Smooth muscle cell (in vitro differentiated cells): ENCODE results near the gene ALG14. TPM values are rescaled to one million over a fixed set of nuclear protein-coding genes. Genes with fewer than 3 reads are reported as not detected.
A peak's percentile ranks its signal among the peaks of the same experiment; 100 is the strongest.

Source experiments
- DNase-seq: peaks from one replicate; lab custom pipeline; 2025; ENCODE audit not compliant: unreplicated experiment; lab: John Stamatoyannopoulos, UW
- H2AFZ ChIP-seq: fragments of 200-600 bp; sonication (generic); 2 replicates; pipeline ENCODE4 v1.6.0; 2016; ENCODE audit warnings: antibody characterized with exemption, low read depth, mild to moderate bottlenecking
- H3F3A ChIP-seq: fragments of 200-600 bp; sonication (generic); 2 replicates; pipeline ENCODE4 v1.6.0; 2017; ENCODE audit warnings: antibody characterized with exemption, low read depth
- H3K27ac ChIP-seq: fragments of 200-600 bp; sonication (generic); 2 replicates; pipeline ENCODE4 v1.5.1; 2016; ENCODE audit warnings: low read depth, mild to moderate bottlenecking
- H3K27me3 ChIP-seq: fragments of 200-600 bp; sonication (generic); 2 replicates; pipeline ENCODE4 v1.6.1; 2016; ENCODE audit warnings: low read depth, mild to moderate bottlenecking
- H3K36me3 ChIP-seq: fragments of 200-600 bp; sonication (generic); 2 replicates; pipeline ENCODE4 v1.5.1; 2016; ENCODE audit warnings: low read depth
- H3K4me1 ChIP-seq: fragments of 200-600 bp; sonication (generic); 2 replicates; pipeline ENCODE4 v1.5.1; 2016; ENCODE audit warnings: low read depth
- H3K4me2 ChIP-seq: fragments of 200-600 bp; sonication (generic); 2 replicates; pipeline ENCODE4 v1.6.0; 2016; ENCODE audit warnings: mild to moderate bottlenecking
- H3K4me3 ChIP-seq: fragments of 200-600 bp; sonication (generic); 2 replicates; pipeline ENCODE4 v1.5.1; 2016; ENCODE audit warnings: mild to moderate bottlenecking
- H3K79me2 ChIP-seq: fragments of 200-600 bp; sonication (generic); 2 replicates; pipeline ENCODE4 v1.6.0; 2016; ENCODE audit warnings: low read depth, mild to moderate bottlenecking
- H3K9ac ChIP-seq: fragments of 200-600 bp; sonication (generic); 2 replicates; pipeline ENCODE4 v1.6.0; 2016; ENCODE audit warnings: low read depth
- H3K9me3 ChIP-seq: fragments of 200-600 bp; sonication (generic); replicated peaks from 2 replicates; pipeline ENCODE4 v1.5.1; 2016; ENCODE audit warnings: low read depth
- H4K20me1 ChIP-seq: fragments of 200-600 bp; sonication (generic); 2 replicates; pipeline ENCODE4 v1.6.0; 2016; ENCODE audit warnings: low read depth
- WGBS: methylation state at CpG from one replicate; pipeline ENCODE4 v1.1.7; 2016; ENCODE audit warnings: low lambda C conversion rate; 5-methylcytosine and 5-hydroxymethylcytosine counted together
- polyA plus RNA-seq: library from polyadenylated mRNA; unstranded; fragments of >200 nt; fragmentation: Nextera tagmentation; extraction: Ambion mirVana; gene quantifications from 2 replicates; pipeline ENCODE4 v1.2.1, GENCODE V29; 2016
- total RNA-seq: library from RNA; depleted of rRNA; stranded (reverse); fragments of >200 nt; gene quantifications from 2 replicates; pipeline ENCODE4 v1.2.3, GENCODE V29; 2014
- TF ChIP-seq, protein P1 (sequence below): fragments of 200-600 bp; sonication (generic); IDR thresholded peaks from 2 replicates; pipeline ENCODE4 v1.5.1; 2017; ENCODE audit warnings: borderline replicate concordance, mild to moderate bottlenecking, antibody characterized with exemption; ENCODE audit not compliant: insufficient read depth, poor library complexity, severe bottlenecking

ALG14 gene
- total and polyA plus RNA-seq, 2 experiments from 2014 or later, result 2.4 to 5.5 TPM

DNA sequence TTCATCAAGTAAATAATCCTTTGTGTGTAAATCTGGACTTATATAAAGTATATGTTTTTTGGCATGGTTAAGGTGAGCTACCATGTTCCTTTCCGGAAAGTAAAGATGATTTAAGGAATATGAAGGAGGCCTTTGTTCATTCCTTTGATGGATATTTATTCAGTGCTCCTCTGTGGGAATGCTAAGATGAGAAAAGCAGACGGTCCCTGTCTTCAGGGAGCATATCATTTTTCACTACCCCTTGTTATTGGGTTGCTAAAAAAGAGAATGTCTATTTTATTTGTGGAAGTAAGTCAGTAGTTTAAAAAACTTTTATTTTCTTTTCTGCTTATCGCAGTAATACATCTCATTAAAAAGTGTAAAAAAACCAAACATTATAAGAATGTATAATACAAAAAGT, 110.8 kb downstream of the ALG14 start:
- Histone ChIP-seq H3K4me2 (peak overlapping the region; percentile 90), H3K27me3 (no peaks in the 10 kb centered on the region), H4K20me1 (no peaks in the 10 kb centered on the region), H3K27ac (peak overlapping the region; percentile 69), H2AFZ (peak overlapping the region; percentile 88), H3K4me1 (peaks cover 5% of the 10 kb centered on the region), H3K4me3 (peak overlapping the region; percentile 45), H3K9me3 (no peaks in the 10 kb centered on the region), H3K36me3 (no peaks in the 10 kb centered on the region), H3F3A (no peaks in the 10 kb centered on the region), H3K79me2 (no peaks in the 10 kb centered on the region), H3K9ac (no peak overlapping the region)
- 96% methylated on average over 3 of the region's 3 CpGs for WGBS
- TF ChIP-seq, protein P1, sequence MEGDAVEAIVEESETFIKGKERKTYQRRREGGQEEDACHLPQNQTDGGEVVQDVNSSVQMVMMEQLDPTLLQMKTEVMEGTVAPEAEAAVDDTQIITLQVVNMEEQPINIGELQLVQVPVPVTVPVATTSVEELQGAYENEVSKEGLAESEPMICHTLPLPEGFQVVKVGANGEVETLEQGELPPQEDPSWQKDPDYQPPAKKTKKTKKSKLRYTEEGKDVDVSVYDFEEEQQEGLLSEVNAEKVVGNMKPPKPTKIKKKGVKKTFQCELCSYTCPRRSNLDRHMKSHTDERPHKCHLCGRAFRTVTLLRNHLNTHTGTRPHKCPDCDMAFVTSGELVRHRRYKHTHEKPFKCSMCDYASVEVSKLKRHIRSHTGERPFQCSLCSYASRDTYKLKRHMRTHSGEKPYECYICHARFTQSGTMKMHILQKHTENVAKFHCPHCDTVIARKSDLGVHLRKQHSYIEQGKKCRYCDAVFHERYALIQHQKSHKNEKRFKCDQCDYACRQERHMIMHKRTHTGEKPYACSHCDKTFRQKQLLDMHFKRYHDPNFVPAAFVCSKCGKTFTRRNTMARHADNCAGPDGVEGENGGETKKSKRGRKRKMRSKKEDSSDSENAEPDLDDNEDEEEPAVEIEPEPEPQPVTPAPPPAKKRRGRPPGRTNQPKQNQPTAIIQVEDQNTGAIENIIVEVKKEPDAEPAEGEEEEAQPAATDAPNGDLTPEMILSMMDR, result no peak
- no peak for DNase-seq

DNA sequence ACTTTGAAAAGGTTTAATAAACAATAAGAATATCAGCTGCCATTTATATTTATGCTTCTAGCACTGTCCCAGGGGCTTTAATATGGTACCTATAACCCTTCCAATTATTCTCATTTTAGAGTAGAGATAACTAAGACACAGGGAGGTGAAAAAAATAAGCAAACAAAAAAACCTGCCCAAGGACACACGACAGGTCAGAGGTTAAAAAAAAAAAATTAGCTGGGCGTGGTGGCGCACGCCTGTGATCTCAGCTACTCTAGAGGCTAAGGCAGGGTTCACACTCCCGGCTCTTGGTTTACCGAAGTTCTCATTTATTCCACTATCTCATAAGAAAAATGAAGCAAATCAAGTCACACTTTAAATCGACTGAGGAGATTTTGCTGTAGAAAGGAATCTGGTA, 111.2 kb downstream of the ALG14 start:
- Histone ChIP-seq H3K27ac (no peak overlapping the region), H2AFZ (no peak overlapping the region), H3K27me3 (no peaks in the 10 kb centered on the region), H3K4me3 (no peak overlapping the region), H3K4me2 (no peak overlapping the region), H3K36me3 (no peaks in the 10 kb centered on the region), H4K20me1 (no peaks in the 10 kb centered on the region), H3K4me1 (peaks cover 5% of the 10 kb centered on the region), H3K79me2 (no peaks in the 10 kb centered on the region), H3K9ac (no peak overlapping the region), H3F3A (no peaks in the 10 kb centered on the region), H3K9me3 (no peaks in the 10 kb centered on the region)
- WGBS, result 89% methylated on average over 7 of the region's 7 CpGs
- no peak for DNase-seq
- TF ChIP-seq, protein P1, result no peak

DNA sequence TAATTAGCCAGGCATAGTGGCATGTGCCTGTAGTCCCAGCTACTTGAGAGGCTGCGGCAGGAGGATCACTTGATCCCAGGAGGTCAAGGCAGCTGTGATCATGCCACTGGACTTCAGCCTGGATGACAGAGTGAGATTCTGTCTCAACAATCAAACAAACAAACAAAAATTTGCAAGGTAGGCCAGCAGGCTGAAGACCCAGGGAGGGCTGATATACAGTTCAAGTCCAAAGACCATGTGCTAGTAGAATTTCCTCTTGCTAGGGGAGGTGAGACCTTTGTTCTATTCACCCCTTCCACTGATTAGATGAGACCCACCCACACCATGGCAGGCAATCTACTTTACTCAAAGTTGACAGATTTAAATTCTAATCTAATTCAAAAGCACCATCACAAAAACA, 114.7 kb downstream of the ALG14 start:
- WGBS, result 95% methylated on average over 1 of the region's 1 CpG

More for the DNA sequence above, 114.7 kb downstream of the ALG14 start:
- Histone ChIP-seq H3K79me2 (no peaks in the 10 kb centered on the region), H3K9me3 (no peaks in the 10 kb centered on the region), H3K4me3 (no peak overlapping the region), H3F3A (peaks cover 8% of the 10 kb centered on the region), H3K9ac (no peak overlapping the region), H2AFZ (no peak overlapping the region), H3K4me1 (peaks cover 18% of the 10 kb centered on the region), H3K27ac (no peak overlapping the region), H3K27me3 (no peaks in the 10 kb centered on the region), H3K36me3 (no peaks in the 10 kb centered on the region), H4K20me1 (no peaks in the 10 kb centered on the region), H3K4me2 (no peak overlapping the region)
- no peak for DNase-seq
- TF ChIP-seq, protein P1, result no peak
